Stomach (tissue), 9 donors: ENCODE measurements around the gene TLL1. TPM values are rescaled to one million over a fixed set of nuclear protein-coding genes. Genes with fewer than 3 reads are reported as not detected.
A peak's percentile ranks its signal among the peaks of the same experiment; 100 is the strongest.

Source experiments
- DNase-seq, 2 donors: peaks; one replicate each; pipeline versions ENCODE4 v3.0.0 to v3.0.0-alpha.2; 2013 to 2019
- H3K27ac ChIP-seq, 5 donors: fragments of 200-600 bp in 4 of 5; sonication (generic) in 4 of 5; one replicate each; pipeline ENCODE4 v1.5.1; 2013 to 2019; ENCODE audit warnings: mild to moderate bottlenecking in 1 of 5, moderate library complexity in 1 of 5
- H3K27me3 ChIP-seq, 3 donors: fragments of 200-600 bp; sonication (generic); one replicate each; pipeline ENCODE4 v1.5.1; 2017 to 2019; ENCODE audit warnings: mixed run types in 1 of 3
- H3K36me3 ChIP-seq, 4 donors: fragments of 200-600 bp; sonication (generic); 1 replicate in 3 of 4; 2 replicates in 1 of 4; pipeline ENCODE4 v1.5.1; 2016 to 2019
- H3K4me1 ChIP-seq, 4 donors: fragments of 200-600 bp; sonication (generic); one replicate each; pipeline ENCODE4 v1.5.1; 2016 to 2019
- H3K4me3 ChIP-seq, 4 donors: fragments of 200-600 bp; sonication (generic) in 3 of 4; one replicate each; pipeline ENCODE4 v1.5.1; 2016 to 2019; ENCODE audit warnings: mild to moderate bottlenecking in 1 of 4
- H3K9me3 ChIP-seq, 4 donors: fragments of 200-600 bp; sonication (generic); one replicate each; pipeline ENCODE4 v1.5.1; 2016 to 2019
- EP300 ChIP-seq: sonication (generic); formaldehyde crosslinking; IDR thresholded peaks from one replicate; pipeline ENCODE4 v1.6.1; 2017; ENCODE audit warnings: antibody characterized with exemption
- POLR2A ChIP-seq, 4 donors: fragments of 450-650 bp; IDR thresholded peaks; one replicate each; pipeline ENCODE4 v1.6.1; 2016; ENCODE audit warnings: antibody characterized with exemption in 4 of 4, control low read depth in 2 of 4, mild to moderate bottlenecking in 1 of 4, moderate library complexity in 1 of 4
- POLR2AphosphoS5 ChIP-seq, 3 donors: sonication (generic); formaldehyde crosslinking; IDR thresholded peaks; one replicate each; pipeline ENCODE4 v1.6.1; 2016; ENCODE audit warnings: antibody characterized with exemption in 3 of 3
- WGBS, 5 donors: extraction: QIAGEN DNeasy Blood & Tissue Kit in 3 of 5; methylation state at CpG; one replicate each; pipeline versions ENCODE4 v1.1.5 to v1.1.7; 2013 to 2018; 5-methylcytosine and 5-hydroxymethylcytosine counted together
- intact Hi-C: fragments of 100-400 bp; cut with DNase I; formaldehyde crosslinking; loops from one replicate; pipeline ENCODE4 v1.15.1; 2023; ENCODE audit warnings: low total_unique reads
- polyA plus RNA-seq, 3 donors: library from polyadenylated mRNA; stranded (reverse); fragments of 200-250 nt; gene quantifications; one replicate each; pipeline ENCODE4 v1.2.3, GENCODE V29; 2013
- total RNA-seq, 5 donors: library from RNA; depleted of rRNA; stranded (reverse); fragments of >200 nt; gene quantifications; one replicate each; pipeline versions ENCODE4 v1.1.0 to v1.2.3, GENCODE V29; 2014 to 2016
- TF ChIP-seq, protein P1 (sequence below), 7 experiments: fragments of 450-650 bp in 4 of 7; fragments of 200-600 bp in 3 of 7; sonication (generic) in 3 of 7; IDR thresholded peaks; one replicate each; pipeline ENCODE4 v1.5.1; 2016 to 2019; ENCODE audit warnings: antibody characterized with exemption in 7 of 7, control low read depth in 2 of 7, mild to moderate bottlenecking in 1 of 7
- donor health status: healthy with polysubstance abuse.
- donor health status: Bipolar disorder and iron deficiency.
- donor health status: healthy.

Gene TLL1
- total and polyA plus RNA-seq, 8 donors, result under 0.01 to 27.5 (median 0.28) TPM; not detected in 1

DNA sequence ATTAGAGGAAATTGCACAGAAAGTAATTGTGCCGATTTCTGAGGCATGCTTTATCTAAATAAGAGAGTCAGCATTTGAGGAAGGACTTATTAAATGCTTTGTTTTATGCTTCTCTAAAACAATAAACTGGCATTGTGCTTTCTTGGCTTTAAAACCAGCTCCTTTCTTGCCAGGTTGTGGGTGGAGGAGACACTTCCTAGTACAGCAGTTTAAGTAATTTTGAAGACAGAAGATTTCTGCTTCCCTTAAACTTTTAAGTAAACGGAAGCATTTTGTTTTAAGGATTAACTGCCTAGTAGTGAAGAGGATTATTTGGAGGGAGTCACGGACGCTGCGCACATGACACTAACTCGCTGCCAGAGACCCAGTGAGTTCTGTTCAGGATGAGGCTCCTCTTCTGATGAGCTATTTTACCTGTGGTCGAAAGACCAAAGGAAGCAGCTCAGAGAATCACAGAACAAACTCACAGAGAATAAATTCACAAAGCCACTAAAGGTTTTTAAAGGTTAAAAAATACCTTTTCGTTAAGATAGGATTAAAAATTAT is 169.5 kb downstream of the TLL1 start:
- no peak for DNase-seq
- no peaks in the 10 kb centered on the region for H3K36me3 ChIP-seq
- intact Hi-C loops, result no loop called here
- WGBS, 5 donors, result 49 to 62% (median 58%) methylated on average over 8 of the region's 8 CpGs
- no peaks in the 10 kb centered on the region for H3K27me3 ChIP-seq
- TF ChIP-seq EP300 (no peak), POLR2A (IDR thresholded peaks at IDR 0.05) (no peak), POLR2AphosphoS5 (IDR thresholded peaks at IDR 0.05) (no peak)
- TF ChIP-seq, protein P1, sequence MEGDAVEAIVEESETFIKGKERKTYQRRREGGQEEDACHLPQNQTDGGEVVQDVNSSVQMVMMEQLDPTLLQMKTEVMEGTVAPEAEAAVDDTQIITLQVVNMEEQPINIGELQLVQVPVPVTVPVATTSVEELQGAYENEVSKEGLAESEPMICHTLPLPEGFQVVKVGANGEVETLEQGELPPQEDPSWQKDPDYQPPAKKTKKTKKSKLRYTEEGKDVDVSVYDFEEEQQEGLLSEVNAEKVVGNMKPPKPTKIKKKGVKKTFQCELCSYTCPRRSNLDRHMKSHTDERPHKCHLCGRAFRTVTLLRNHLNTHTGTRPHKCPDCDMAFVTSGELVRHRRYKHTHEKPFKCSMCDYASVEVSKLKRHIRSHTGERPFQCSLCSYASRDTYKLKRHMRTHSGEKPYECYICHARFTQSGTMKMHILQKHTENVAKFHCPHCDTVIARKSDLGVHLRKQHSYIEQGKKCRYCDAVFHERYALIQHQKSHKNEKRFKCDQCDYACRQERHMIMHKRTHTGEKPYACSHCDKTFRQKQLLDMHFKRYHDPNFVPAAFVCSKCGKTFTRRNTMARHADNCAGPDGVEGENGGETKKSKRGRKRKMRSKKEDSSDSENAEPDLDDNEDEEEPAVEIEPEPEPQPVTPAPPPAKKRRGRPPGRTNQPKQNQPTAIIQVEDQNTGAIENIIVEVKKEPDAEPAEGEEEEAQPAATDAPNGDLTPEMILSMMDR (IDR thresholded peaks at IDR 0.05), result no peak
- H3K9me3 ChIP-seq, result no peaks in the 10 kb centered on the region
- H3K4me3 ChIP-seq, result no peak overlapping the region
- H3K4me1 ChIP-seq, result no peaks in the 10 kb centered on the region
- H3K27ac ChIP-seq, result no peak overlapping the region

DNA sequence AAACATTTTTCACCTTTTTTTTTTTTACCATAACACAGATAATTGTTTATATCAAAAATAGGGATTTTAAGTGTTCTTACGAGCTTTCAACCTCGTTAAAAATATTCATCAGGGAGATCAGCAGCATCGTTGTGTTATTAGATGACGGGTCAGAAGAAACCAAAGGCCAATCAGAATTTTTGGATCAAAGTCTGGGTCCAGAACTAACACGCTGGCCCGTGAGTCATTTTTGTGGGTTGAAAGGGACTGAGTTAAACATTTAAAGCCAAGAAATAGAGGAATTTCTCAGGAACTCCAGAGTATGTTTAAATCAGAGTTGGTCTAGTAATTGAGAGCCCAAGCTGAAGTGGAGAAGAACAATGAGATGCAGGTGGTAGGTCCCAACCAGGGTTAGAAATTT is 170.8 kb downstream of the TLL1 start:
- intact Hi-C loops, result no loop called here
- WGBS, 5 donors, result 64 to 71% (median 68%) methylated on average over 6 of the region's 6 CpGs
- DNase-seq, result no peak
- no peaks in the 10 kb centered on the region for H3K27me3 ChIP-seq
- H3K4me3 ChIP-seq, result no peak overlapping the region
- no peak for TF ChIP-seq POLR2A (IDR thresholded peaks at IDR 0.05)
- TF ChIP-seq POLR2AphosphoS5 (IDR thresholded peaks at IDR 0.05), result no peak
- H3K9me3 ChIP-seq, result no peaks in the 10 kb centered on the region
- H3K4me1 ChIP-seq, result no peaks in the 10 kb centered on the region
- no peak overlapping the region for H3K27ac ChIP-seq
- no peaks in the 10 kb centered on the region for H3K36me3 ChIP-seq

DNA sequence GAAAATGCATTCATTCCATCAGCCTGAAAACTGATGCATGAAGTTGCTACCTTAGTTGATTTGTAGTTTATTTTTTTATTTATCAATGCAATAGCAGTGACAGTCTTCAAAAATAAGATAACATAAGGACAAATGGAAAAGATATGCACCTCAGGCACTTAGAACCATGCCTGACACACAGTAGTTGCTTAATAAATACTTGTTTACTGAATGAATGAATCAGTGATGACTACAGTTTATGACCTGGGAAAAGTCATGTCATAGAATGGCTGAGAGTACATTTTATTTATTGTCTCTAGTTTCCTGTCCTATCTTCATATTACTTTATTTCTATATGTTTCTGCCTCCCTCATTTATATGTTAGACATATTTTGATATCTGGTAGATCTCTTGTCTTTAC is 171.8 kb downstream of the TLL1 start:
- Histone ChIP-seq H3K4me1 (no peaks in the 10 kb centered on the region), H3K9me3 (no peaks in the 10 kb centered on the region), H3K4me3 (no peak overlapping the region), H3K27me3 (no peaks in the 10 kb centered on the region), H3K36me3 (no peaks in the 10 kb centered on the region), H3K27ac (no peak overlapping the region)
- no peak for TF ChIP-seq POLR2A (IDR thresholded peaks at IDR 0.05)
- no peak for TF ChIP-seq POLR2AphosphoS5 (IDR thresholded peaks at IDR 0.05)
- TF ChIP-seq, protein P1 (IDR thresholded peaks at IDR 0.05), result no peak
- no peak for TF ChIP-seq EP300
- no peak for DNase-seq
- intact Hi-C loops, result no loop called here

DNA sequence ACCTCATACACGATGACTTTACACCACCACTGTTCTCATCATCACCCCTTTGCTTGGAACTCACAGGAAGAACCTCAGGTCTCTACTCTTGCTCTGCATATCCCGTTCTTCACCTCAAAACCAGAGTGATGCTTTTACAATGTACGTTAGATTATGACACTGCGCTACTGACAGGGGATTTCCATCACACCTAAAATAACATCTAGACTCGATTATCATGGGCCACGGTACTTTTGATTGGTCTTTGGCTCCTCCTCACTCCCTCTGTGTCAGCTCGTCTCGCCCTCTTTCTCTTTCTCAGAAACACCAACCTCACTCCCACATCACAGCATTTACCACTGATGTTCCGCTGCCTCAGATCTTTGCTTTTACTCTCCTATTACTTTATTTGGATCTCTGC is 172.4 kb downstream of the TLL1 start:
- H3K4me1 ChIP-seq, result no peaks in the 10 kb centered on the region
- no peak for TF ChIP-seq POLR2AphosphoS5 (IDR thresholded peaks at IDR 0.05)
- TF ChIP-seq, protein P1 (IDR thresholded peaks at IDR 0.05), result no peak
- H3K36me3 ChIP-seq, result no peaks in the 10 kb centered on the region
- intact Hi-C loops, result no loop called here
- H3K27ac ChIP-seq, result no peak overlapping the region
- H3K27me3 ChIP-seq, result no peaks in the 10 kb centered on the region
- H3K4me3 ChIP-seq, result no peak overlapping the region
- WGBS, 5 donors, result 77 to 84% (median 80%) methylated on average over 9 of the region's 9 CpGs
- peak in 1 of 2 donors; percentile 15 for DNase-seq
- no peaks in the 10 kb centered on the region for H3K9me3 ChIP-seq

DNA sequence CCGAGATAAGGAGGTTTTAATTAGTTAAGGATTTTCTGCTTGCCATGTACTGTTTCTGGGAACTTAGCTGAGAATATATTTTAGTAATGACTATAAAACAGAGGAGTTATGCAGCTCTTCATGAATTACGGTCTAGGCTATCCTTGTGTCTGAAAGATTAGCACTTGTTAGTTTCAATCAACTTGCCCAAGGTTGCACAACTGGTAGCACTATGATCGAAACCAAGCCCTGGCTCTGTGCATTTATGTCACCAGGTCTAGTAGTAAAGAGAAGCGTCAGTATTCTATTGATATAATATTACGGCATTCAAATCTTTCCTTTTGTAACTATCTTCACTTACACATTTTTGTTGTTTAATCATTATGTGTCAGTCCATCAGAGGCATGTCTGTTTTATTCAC is 176.0 kb downstream of the TLL1 start:
- Histone ChIP-seq H3K27me3 (no peaks in the 10 kb centered on the region), H3K9me3 (no peaks in the 10 kb centered on the region), H3K4me3 (no peak overlapping the region), H3K27ac (no peak overlapping the region), H3K4me1 (no peaks in the 10 kb centered on the region), H3K36me3 (no peaks in the 10 kb centered on the region)
- intact Hi-C loops, result no loop called here
- WGBS, 5 donors, result 66 to 81% (median 77%) methylated on average over 5 of the region's 5 CpGs
- TF ChIP-seq POLR2A (IDR thresholded peaks at IDR 0.05) (no peak), EP300 (no peak), POLR2AphosphoS5 (IDR thresholded peaks at IDR 0.05) (no peak)
- TF ChIP-seq, protein P1 (IDR thresholded peaks at IDR 0.05), result no peak
- no peak for DNase-seq
